KBM-7 (cell line): ENCODE data around the gene CD300LF.

Experiments used
- DNase-seq: peaks from one replicate; pipeline ENCODE4 v3.0.0-alpha.2; 2015
- in situ Hi-C: fragments of 300-500 bp; cut with MboI; formaldehyde crosslinking; loops from 2 replicates; pipeline ENCODE4 v1.14.3; 2020; ENCODE audit warnings: low sequenced_read_pairs, low pct_unique_long_range_greater_than_20kb, mixed read lengths

CD300LF gene

GRCh38 chr17:74748279-74748528 is 35.5 kb upstream of the CD300LF start:
- no peak for DNase-seq
- in situ Hi-C loops, result no loop called here

GRCh38 chr17:74746922-74747321 is 34.2 kb upstream of the CD300LF start:
- in situ Hi-C loops, result no loop called here
- peak; percentile 52 for DNase-seq

- no peak for DNase-seq
- in situ Hi-C loops, result no loop called here
Observed at GRCh38 chr17:74746376-74746775, 33.7 kb upstream of the CD300LF start.

- no peak for DNase-seq
- in situ Hi-C loops, result no loop called here
Observed at GRCh38 chr17:74745548-74746177, 32.9 kb upstream of the CD300LF start.

- in situ Hi-C loops, result no loop called here
- peak; percentile 81 for DNase-seq
Observed at GRCh38 chr17:74744714-74745547, 32.2 kb upstream of the CD300LF start.

GRCh38 chr17:74744349-74744713 is 31.6 kb upstream of the CD300LF start:
- in situ Hi-C loops, result no loop called here

GRCh38 chr17:74743755-74744154 is 31.0 kb upstream of the CD300LF start:
- in situ Hi-C loops, result no loop called here
- no peak for DNase-seq

More at GRCh38 chr17:74744349-74744713, 31.6 kb upstream of the CD300LF start:
- no peak for DNase-seq

GRCh38 chr17:74742978-74743545 is 30.3 kb upstream of the CD300LF start:
- in situ Hi-C loops, result no loop called here
- no peak for DNase-seq

- in situ Hi-C loops, result no loop called here
- peak; percentile 91 for DNase-seq
Observed at GRCh38 chr17:74742153-74742515, 29.4 kb upstream of the CD300LF start.

GRCh38 chr17:74740641-74741387 is 28.1 kb upstream of the CD300LF start:
- in situ Hi-C loops, result no loop called here
- DNase-seq, result no peak

GRCh38 chr17:74740173-74740572 is 27.4 kb upstream of the CD300LF start:
- no peak for DNase-seq
- in situ Hi-C loops, result no loop called here

- no peak for DNase-seq
- in situ Hi-C loops, result no loop called here
Observed at GRCh38 chr17:74739227-74739831, 26.6 kb upstream of the CD300LF start.

GRCh38 chr17:74738051-74738996 is 25.6 kb upstream of the CD300LF start:
- in situ Hi-C loops, result no loop called here
- peak; percentile 77 for DNase-seq

- DNase-seq, result peak; percentile 52
- in situ Hi-C loops, result no loop called here
Observed at GRCh38 chr17:74737299-74738050, 24.8 kb upstream of the CD300LF start.

- DNase-seq, result peak; percentile 79
- in situ Hi-C loops, result no loop called here
Observed at GRCh38 chr17:74736513-74737298, 24.0 kb upstream of the CD300LF start, which contains the start of gene RAB37. Gene RAB37, plus strand, starts transcription at chr17:74737256. Its CDS starts 17 bp downstream, at chr17:74737273.

- no peak for DNase-seq
- in situ Hi-C loops, result no loop called here
Observed at GRCh38 chr17:74734256-74734655, 21.5 kb upstream of the CD300LF start.
